Measurements from ENCODE around the gene TAS2R19.
"Not testable (repeated sequence)": the region's sequence is repeated elsewhere in the genome, so short reads cannot be mapped to it uniquely, and the experiment has no call there.

Gene TAS2R19, protein sequence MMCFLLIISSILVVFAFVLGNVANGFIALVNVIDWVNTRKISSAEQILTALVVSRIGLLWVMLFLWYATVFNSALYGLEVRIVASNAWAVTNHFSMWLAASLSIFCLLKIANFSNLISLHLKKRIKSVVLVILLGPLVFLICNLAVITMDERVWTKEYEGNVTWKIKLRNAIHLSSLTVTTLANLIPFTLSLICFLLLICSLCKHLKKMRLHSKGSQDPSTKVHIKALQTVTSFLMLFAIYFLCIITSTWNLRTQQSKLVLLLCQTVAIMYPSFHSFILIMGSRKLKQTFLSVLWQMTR

DNA sequence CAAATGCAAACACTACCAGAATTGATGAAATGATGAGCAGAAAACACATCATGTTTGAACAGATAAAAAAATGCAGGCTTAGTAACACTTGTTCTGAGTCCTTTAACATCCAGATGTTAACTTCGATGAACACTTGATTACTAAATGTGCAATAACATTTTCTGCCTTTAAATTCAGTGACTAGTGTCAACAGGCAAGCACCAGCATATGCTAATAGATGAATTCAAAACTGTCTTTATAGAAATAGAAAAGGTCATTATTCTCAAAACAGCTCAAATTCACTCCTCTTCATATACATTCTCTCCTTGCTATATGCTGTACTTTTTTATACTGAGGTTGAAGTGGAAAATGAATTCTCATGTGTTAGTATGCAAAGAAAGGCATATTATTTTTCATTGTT lies at the start of gene TAS2R19:
TSS of gene TAS2R19 (minus strand) at position 101 of the 400 bp plus-strand sequence. CDS start at position 52, 49 bp downstream.
- no peak for DNase-seq

DNA sequence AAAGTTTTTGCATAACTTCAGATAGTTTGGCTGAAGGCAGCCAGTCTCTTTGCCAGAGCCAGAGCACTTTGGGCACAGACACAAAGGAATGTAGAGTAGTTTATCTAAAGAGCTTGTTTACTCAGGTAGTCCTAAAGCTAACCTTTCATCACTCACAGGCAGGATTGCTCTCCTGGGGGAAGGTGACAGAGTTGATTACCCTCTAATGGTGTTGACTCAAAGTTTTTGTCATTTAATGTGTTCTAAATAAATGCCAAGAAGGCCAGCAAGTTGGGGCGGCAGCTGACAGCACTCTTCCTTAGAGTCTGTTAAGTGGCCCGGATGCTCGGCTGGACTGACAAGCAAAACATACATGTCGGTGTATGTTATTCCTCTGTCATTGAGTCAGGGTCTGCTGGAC lies 49.0 kb upstream of the TAS2R19 start:
- DNase-seq = no peak

DNA sequence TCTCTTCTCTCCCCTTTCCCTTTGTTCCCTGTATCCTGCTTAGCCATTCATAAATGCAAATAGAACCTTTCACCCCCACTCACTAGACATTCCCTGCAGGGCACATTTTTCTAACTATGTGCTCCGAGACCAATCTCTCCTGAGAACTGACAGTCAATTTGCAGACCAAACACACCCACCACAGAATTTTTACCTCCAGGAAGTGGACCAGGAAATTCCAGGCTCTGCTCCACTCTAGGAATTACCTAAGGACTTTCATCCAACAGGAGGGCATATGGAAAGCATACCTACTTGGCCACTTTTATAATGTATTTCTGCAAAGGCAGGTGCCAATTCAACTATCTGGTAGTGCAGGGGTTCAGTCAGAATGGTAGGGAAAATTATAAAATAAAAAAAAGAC lies 48.6 kb upstream of the TAS2R19 start:
- no peak for DNase-seq

DNA sequence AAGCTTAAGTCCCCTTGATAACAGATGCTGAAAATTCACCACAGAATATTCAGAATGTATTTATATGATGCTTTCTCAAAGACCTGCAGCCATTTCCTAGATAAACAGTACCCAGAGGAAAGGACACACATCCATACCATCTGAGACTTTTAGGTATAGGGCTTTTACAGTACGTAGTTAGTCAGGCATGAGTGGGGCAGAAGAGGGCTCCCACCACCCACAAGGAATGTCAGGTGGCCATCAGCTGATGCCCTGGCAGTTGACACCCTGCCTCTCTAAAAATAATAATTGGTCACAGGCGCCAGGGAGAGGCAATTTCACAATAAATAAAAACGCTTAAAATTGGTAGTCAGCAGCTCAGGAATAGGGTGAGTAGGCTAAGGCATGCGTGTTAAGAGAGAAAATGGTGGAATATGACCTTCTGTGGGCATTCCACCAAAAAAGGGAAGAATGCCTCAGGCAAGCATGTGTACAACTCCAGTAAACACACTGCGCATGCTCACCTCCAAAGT lies 47.5 kb upstream of the TAS2R19 start:
- no peak for DNase-seq

DNA sequence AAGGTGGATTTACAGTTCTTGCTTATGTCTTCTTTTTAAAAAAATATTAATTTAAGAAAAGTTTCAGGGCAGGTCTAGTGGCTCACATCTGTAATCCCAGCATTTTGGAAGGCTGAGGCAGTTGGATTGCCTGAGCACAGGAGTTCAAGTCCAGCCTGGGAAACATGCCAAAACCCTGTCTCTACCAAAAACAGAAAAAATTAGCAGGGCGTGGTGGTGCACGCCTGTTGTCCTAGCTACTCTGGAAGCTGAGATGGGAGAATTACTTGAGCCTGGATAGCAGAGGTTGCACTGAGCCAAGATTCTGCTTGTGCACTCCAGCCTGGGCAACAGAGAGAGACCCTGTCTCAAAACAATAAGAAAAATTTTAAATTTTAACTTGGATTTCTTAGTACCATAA lies 45.1 kb upstream of the TAS2R19 start:
- DNase-seq = no peak

DNA sequence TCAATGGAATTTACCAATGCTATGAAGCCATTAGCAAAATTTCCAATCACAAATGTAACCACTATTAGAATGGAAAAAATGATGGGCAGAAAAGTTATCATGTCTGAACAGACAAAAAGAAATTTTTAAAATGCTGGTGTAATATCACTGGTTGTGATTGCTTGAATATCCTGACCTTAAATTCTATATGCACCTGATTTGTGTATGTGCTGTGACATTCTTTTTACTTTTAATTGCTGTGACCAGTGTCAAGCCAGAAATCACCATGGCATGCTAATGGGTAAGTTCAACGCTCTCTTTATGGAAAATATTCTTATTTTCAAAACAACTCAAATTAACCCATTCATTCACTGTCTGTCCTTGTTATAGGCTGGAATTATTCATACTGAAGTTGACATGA lies 39.8 kb upstream of the TAS2R19 start, which contains the start of gene TAS2R46:
TSS of gene TAS2R46 (minus strand) at position 101 of the 400 bp plus-strand sequence. CDS start at position 101, 0 bp downstream.
- DNase-seq = not testable (repeated sequence)

DNA sequence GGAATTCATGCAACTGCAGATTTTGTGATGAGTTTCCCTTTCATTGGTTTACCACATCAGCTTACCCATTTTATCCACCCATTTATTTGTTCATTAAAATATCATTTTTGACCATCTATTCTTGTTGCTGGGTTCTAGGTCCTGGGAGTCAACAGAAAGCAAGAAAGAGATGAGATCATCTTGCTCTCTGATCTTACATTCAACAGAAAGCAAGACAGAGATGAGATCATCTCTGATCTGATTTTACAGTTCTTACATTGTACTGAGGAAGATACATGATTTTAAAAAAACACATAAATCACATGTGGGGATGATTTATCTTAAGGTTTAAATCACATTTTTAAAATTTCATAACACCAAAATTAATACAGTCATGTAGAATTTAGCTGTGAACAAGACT lies 37.4 kb upstream of the TAS2R19 start:
- DNase-seq = no peak

DNA sequence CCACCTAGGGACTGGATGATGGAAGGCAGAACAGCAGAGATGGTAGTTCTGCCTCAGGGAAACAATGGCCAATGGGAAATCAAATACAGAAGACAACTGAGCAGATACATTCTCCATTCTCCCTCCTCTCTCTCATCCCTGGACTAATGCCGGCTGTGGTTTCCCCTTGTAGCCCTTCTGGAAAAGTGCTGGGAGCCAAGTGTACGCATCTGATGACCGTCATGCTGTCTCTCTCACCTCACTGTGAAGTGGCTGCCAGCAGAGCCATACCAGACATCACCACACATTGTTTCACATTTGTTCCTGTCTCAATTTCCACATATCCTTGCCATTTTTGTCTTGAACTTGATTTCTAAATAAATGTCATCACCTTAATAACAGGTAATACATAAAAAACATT lies 36.6 kb upstream of the TAS2R19 start:
- no peak for DNase-seq

DNA sequence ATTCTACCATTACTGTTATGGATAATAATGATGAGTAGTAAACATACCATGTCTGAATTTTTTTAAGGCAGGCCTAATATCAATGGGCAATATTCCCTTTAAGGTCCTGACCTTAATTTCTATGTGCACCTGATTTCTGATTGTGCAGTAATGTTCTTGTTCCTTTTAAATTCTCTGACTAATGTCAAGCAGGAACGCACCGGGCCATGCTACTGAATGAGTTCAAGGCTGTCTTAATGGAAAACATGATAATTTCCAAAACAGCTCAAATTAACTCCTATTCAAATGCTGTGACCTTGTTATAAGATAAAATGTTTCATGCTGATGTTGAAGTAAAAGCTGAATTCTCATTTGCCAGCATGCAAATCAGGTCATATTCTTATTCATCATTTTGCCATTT lies 32.9 kb upstream of the TAS2R19 start:
- DNase-seq = no peak

DNA sequence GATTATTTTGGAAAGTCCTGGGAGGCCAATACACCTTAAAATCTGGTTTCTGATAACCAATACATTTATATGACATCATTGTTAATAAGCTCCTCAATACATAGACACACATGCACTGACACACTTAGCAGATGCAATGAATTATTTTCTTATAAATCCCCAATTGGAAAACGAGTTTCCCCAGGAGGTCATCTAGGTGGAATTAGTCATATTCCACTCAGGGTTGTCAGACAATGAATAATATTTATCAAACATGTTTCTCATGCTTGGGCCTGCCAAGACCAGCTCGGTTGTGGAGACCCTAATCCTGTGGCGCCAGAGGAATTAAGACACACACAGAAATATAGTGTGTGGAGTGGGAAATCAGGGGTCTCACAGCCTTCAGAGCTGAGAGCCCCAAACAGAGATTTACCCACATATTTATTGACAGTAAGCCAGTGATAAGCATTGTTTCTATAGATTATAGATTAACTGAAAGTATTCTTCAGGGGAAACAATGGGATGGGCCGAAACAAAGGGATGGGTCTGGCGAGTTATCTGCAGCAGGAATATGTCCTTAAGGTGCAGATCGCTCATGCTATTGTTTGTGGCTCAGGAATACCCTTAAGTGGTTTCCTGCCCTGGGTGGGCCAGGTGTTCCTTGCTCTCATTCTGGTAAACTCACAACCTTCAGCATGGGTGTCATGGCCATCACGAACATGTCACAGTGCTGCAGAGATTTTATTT lies 27.5 kb upstream of the TAS2R19 start:
- not testable (repeated sequence) for DNase-seq

DNA sequence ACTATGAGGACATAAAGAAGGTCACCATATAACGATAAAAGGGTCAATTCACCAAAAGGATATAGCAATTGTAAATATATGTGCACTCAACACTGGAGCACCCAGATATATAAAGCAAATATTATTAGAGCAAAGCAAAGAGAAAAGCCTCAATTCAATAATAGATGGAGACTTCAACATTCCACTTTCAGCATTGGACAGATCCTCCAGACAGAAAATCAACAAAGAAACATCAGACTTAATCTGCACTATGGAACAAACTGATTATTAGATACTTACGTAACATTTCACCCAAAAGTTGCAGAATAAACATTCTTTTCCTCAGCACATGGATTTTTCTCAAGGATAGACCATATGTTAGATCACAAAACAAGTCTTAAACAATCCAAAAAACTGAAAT lies 18.9 kb upstream of the TAS2R19 start:
- DNase-seq = not testable (repeated sequence)

DNA sequence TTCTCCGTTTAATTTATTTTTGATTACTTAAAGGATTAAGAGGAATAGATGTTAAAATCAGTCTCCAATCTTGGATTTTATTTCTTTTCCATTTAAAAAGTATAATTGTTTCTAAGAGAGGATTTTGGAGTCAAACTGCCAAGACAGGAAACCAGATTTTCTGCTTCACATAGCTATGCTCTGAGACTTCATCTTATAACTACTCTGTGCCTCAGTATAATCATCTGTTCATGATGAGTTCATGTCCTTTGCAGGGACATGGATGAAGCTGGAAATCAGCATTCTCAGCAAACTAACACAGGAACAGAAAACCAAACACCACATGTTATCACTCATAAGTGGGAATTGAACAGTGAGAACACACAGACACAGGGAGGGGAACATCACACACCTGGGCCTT lies 17.7 kb upstream of the TAS2R19 start:
- DNase-seq = no peak

DNA sequence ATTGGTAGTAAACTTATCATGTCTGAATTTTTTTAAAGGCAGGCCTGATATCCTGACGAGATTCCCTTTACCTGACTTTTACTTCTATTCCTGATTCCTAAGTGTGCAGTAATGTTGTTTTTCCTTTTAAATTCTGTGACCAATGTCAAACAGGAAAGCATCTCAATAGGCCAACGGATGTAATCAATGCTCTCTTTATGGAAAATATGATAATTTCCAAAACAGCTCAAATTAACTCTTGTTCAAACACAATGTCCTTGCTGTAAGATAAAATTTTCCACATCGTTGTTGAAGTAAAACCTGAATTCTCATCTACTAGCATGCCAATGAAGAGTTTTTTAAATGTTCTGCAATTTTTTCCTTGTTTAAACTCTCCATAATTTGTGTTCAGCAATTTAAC lies 16.8 kb upstream of the TAS2R19 start:
- no peak for DNase-seq

DNA sequence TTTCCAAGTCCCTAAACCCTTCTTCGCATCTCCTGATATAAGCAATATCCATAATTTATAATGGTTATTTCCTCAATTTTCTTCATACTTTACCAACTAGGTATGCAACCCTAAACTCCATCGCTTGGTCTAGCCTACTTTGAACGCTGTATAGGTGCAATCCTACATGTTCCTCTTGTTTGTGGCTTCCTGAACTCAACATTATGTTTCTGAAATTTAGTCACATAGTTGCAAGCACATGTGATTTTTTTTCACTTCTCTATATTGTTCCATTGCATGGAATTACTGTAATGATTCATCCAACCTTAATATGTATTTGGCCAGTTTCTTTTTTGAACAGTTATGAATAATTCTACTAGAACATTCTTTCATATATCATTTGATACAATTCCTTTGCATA lies 11.5 kb upstream of the TAS2R19 start:
- not testable (repeated sequence) for DNase-seq

DNA sequence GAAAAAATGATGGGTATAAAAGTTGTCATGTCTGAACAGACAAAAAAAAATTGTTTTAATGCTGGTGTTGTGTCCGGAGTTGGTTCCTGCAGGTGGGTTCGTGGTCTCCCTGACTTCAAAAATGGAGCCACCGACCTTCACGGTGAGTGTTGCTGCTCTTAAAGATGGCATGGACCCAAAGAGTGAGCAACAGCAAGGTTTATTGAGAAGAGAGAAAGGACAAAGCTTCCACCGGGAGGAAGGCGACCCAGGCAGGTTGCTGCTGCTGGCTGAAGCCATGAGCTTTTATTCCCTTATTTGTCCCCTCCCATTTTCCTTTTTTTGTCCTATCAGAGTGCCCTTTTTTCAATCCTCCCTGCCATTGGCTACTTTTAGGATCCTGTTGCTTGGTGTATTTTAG lies 8.9 kb upstream of the TAS2R19 start, which contains the start of gene TAS2R31:
TSS of gene TAS2R31 (minus strand) at position 101 of the 400 bp plus-strand sequence. CDS start at position 29, 72 bp downstream.
- no peak for DNase-seq

DNA sequence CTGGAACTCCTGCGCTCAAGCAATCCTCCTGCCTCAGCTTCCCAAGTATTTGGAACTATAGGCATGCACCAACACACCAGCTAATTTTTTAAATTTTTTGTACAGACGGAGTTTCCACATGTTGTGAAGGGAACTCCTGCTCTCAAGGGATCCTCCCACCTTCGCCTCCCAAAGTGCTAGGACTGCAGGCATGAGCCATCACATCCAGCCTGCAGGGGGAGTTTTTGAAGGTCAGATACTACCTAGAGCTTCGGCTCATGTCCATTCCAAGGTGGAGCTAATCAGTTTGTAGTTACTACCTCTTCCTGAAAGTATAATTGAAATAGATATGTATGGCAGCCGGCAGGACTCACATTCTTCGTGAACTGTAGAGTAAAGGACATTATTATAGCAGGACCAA lies 3.7 kb upstream of the TAS2R19 start:
- DNase-seq = no peak

DNA sequence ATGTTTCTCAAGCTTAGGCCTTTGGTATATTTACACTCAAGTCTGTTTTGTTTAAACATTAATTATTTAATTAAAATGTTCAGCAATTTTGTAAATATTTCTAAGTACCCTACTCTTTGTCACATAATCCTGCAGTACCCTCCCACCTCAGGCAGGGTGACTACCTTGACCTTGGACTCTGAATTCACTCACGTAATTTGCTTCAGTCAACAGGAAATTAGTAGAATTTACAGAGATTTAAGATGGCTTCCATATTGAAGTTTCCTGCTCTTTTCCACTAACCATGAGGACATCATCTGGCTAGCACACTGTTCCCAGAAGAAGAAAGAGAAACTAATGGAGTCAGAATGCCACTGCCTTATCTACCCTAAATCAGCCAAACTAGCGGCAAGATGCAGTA lies 967 bp upstream of the TAS2R19 start:
- no peak for DNase-seq

DNA sequence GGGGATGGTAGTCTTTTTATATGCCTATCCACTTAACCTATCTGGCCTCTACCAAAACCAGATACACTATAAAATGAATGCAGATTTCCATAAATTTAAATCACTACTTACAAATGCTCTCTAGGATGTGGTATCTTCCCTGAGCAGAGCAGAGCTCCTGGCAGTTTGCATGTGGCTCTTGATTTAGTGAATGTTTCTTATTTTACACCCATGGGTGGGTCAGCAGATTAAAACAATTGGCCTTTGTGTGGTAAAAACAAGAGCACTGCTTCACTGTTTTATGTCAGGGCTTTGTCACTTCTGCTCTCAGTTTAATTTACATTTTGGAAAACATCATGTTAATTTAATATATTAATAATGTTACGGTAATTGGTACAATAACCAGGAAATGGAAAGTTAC lies 5.5 kb downstream of the TAS2R19 start:
- no peak for DNase-seq

DNA sequence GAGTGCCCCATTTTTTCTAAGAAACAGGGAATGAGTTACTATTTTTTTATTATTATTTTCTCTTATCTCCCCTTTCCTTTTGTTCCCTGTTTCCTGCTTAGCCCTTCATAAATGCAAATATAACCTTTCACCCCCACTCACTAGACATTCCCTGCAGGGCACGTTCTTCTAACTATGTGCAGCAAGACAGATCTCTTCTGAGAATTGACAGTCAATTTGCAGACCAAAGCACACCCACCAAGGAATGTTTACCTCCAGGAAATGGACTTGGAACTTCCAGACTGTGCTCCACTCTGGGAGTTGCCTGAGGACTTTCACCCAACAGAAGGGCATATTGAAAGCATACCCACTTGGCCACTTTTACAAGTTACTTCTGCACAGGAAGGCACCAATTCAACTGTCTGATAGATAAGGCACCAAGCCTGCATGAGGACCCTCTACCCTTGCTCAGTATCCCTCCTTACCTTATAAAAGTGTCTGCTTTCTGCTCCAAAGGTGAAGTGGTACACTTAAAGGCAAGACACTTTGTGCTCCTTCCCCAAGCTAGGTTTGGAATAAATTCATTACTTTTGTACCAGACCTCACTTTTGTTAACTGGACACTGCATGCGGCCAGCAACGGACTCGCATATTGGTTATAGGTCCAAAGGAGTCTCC lies 6.5 kb downstream of the TAS2R19 start:
- no peak for DNase-seq

DNA sequence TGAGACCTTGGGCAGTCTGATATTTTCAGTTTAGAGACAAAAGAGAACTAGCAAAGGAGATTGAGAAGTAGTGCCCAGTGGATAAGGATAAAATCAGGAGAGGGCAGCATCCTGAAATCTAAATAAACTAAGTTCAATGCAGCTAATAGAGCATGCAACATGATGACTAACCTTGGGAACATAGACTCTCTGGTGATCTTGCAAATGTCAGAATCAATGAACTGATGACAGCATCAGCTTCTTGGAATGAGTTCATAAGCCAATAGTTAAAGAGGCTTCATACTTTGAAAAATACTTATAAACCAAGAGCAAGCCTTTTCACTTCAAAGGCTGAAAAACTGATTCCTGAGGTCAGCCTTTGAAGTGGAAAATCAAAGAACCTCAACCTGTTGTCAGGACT lies 8.2 kb downstream of the TAS2R19 start:
- DNase-seq = no peak

DNA sequence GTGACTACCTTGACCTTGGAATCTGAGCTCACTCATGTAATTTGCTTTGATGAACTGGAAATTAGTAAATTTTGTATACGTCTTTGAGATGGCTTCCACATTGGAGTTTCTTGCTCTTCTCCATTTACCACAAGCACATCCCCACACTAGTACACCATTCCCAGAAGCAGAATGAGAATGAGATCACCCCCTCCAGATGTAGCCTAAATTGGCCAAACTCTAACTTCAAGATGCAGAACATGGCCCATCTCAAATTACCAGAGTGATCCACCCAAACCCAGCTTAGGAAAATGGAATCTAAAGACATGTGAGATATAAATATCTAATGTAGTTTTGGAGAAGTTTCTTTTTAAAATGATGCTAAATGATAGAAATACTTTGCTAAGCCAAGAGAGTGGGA lies 14.8 kb downstream of the TAS2R19 start:
- DNase-seq = no peak

DNA sequence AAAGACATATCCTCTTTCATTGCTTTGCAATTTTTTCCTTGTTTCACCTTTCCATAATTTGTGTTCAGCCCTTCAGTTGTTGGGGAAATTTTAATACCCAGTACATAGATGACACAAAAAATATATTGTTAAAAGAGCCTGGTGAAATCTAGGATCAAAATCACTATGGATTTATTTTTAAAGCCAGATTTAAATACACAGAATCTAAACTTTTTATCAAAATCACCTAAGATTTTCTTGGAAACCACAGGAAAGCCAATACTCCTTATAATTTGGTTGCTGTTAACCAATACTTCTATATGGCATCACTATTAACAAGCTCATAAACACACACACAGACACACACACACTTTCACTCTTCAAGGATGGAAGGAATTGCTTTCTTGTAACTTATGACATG lies 24.2 kb downstream of the TAS2R19 start, which contains the start of gene TAS2R20:
TSS of gene TAS2R20 (minus strand) at position 101 of the 400 bp plus-strand sequence. CDS start 429 bp downstream, outside the sequence.
- no peak for DNase-seq

DNA sequence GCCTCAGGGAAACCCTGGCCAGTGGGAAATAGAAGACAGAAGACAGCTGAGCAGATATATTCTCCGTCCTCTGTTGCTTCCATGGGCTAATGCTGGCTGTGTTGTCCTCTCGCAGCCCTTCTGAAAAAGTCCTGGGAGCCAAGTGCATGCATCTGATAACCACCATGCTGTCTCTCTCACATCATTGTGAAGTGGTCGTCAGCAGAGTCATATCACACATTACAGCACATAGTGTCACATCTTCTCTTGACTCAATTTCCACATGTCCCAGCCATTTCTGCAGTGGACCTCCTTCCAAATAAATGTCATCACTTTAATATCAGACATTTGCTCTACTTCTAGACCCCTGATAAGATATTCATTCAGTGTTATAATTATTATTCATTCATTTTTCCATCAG lies 28.1 kb downstream of the TAS2R19 start:
- no peak for DNase-seq

All from activated CD4-positive, alpha-beta T cell treated with anti-CD3 and anti-CD28 coated beads, Interleukin-2, amount 50 U/mL, for 16 hours (primary cell).